Kidney tubule cell (primary cell): ENCODE data around the gene PHC3.
A peak's percentile ranks its signal among the peaks of the same experiment; 100 is the strongest.

Source experiments
- DNase-seq: peaks from one replicate; pipeline ENCODE4 v3.0.0-alpha.2; 2018; ENCODE audit warnings: low spot score

PHC3 gene

DNA sequence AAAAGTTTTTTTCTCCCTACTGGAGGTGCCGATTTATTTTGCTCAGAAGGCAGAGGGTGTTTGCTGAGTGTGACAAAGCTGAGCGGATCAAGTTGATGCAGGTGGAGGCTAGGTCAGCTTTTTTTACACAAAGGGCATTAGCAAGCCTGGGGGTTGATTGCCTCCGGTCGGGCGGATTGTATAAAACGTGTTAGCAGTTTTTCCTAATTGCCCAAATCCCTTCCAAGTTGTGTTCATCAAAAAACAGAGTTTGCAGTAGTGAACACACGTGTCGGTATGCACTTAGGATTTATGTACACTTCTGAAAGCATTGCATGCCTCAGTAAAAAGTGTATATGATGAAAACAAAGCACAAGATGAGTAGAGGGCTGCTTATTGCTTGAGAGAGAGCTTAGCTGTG lies 141.1 kb downstream of the PHC3 start:
- no peak for DNase-seq

DNA sequence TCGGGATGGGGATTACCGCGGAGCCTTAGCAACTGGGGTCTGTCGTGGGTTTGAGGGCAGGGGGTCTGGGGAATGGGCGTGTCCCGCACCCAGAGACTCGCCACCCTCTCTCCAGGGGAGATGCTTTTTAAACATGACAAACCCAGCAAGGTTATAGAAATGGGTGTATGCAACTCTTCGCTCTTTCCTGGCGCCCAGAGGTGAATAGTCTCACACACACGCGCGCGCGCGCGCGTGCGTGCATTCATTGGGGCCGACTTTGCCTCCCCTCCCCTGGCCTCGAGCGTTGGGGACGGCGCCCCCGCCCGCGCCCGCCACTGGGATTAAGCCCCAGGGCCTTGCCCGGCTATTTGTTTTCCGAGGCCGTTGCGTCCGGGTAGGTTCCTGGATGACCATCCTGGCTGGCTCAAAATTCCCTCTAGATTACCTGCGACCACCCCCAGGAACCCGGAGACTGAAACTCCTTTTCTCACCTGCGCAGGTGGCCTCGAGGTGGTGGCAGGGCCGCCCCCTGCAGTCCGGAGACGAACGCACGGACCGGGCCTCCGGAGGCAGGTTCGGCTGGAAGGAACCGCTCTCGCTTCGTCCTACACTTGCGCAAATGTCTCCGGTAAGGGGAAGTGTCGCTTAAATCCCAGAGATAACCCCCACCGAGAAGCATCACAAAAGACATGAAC lies 143.0 kb downstream of the PHC3 start:
- peak; percentile 39 for DNase-seq
